Skin of body (tissue), 2 donors: ENCODE results near the gene SLC39A1. TPM values are rescaled to one million over a fixed set of nuclear protein-coding genes. Genes with fewer than 3 reads are reported as not detected.
"Not testable (repeated sequence)": the region's sequence is repeated elsewhere in the genome, so short reads cannot be mapped to it uniquely, and the experiment has no call there.

Experiments used
- DNase-seq: peaks from one replicate; lab custom pipeline; 2025; lab: John Stamatoyannopoulos, UW
- total RNA-seq: library from RNA; depleted of rRNA; stranded (reverse); fragments of >200 nt; gene quantifications from one replicate; pipeline ENCODE4 v1.2.3, GENCODE V29; 2014

The SLC39A1 gene
- total RNA-seq, 1 donor from 2014 or later: 38.8 TPM

DNA sequence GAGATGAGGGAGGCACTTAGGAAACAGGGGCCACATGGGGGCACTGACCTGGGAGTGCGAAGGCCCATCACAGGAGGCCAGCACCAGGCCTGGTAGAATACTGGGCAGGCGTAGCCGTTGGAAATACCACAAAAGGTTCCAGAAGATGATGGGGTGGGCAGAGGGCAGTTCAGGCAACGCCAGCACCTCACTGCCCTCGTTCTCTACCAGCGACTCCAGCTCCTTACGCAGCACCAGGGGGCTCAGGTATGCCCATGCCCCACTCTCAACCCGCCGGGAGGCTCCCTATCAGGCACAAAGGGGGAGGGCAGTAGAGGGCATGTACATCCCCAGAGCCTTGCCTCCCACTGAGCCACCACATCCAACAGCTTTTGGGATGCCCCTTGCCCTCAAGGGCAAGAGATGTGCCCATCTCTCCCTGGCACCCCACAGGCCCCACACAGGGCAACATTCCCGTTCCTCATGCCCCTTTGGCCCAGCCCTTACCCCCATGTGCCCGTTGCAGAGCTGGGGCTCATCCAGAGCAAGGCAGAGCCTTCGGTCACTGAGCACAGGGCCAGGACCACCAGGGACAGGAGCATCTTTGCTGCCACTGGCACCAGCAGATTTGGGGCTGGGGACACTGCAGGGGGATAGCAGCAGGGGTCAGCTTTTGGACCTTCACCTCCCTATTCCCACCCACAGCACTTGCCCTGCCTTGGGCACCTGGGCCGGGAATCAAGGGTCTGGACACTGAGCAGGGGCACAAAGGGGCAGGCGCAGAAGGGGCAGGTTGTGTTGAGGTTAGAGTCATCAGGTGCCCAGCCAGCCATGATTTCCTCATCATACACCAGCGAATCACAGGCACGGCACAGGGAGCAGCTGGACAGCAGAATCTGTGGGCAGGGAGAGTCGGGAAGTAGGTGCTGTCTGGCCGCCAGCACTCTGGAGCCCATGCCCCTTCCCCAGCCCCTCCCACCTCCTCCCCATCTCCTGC is 30.9 kb downstream of the SLC39A1 start:
- DNase-seq: no peak

DNA sequence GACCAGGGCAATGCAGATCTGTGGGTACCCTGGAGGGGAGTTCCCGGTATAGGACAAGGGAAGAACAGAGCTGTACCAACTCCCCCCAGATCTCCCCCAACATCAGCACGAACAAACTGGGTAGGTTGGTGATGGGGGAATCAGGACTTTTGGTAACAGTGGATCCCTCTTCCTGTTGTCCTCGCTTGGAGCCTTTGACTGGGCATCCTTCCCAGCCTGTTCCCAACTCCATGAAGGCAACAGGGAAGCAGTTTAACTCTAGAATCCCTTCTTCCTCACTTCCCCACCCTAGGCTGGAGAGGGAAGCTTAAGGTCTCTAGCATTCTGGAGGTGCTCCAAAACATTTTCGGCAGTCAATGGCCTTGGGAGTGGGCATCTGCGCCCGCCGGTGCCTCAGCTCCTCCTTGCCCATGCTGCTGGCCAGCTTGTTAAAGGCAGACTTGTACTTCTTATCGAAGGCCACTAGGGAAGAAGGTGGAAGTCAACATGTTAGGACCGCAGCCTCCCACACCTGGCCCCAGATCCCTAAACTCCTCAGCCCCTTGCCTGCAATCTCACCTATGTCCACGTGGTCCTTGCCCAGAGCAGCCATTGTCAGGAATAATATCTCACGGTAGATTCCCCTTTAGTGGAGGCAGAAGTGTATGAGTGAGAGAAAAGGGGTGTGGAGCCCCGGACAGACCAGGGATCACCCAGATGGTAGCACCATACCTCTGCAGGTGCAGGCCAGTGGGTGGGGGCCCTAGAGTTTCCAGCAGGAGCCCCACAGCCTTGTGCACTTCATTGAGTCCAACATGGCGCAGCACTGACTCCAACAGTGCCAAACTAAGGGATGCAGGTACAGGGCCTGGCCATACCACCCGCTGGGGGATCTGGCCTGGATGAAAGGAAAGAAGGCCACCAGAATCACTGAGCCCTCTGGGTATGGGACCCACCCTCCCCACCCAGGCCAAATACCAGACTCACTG is 33.1 kb downstream of the SLC39A1 start:
- no peak for DNase-seq

DNA sequence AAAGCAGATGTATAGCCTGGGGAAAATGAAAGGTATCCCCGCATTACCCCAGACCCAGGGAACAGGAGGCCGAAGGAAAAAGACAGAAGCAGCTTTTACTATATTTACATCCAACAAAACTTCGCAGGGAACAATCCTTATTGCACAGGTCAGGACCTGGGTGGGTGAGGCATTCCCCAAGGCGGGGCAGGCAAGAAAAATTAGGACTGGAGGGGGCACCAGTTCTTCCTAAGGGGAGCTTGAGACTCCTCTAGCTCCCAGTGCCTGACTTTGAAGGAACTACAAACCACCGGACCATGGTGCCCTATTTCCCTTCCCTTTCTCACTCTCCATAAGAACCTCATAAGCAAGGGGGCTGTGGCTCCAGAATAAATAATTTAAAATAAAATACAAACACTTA is 33.9 kb downstream of the SLC39A1 start:
- no peak for DNase-seq

DNA sequence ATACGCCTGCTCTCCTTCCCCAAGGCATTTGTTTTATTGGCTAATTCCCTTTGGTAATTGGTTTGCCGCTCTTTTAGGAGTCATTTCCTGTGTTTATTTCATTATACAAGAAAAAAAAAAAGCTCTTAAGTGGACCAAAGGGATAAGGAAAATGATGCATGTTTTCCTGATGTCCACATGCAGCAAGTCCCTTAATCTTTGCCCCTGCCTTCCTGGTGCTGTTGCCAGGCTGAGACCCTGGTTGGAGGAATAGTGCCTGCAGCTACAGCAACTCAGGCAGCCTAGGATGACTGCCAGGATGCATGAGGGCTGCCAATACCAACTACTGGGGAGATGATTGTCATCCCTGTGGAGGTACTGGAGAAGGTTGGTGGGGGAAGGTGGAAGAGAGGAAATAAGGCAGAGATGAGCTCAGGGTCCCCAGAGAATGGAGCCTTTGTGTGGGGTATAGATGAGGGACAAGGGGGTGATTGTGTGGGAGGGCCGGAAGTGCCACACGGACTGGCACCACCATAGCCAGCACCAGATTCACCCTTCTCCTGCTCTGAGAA is 34.5 kb downstream of the SLC39A1 start:
- no peak for DNase-seq

DNA sequence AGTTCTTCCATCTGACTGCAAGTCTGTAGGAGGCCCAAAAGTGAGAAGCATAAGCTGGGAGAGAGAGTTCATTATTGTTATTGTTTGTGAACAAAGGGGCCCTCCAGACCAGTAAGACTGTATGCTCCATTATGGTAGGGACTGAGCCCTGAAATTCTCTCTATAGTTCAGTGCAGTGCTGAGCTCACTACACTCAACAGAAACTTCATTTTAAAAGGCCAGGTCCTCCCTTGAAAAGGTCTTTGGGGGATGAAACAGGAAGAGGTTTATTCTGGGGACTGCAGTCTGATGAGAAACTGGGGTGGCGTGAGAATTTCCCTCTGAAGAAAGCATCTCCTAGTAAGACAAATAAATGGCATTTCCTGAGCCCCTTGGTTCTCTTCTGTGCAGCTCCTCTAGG is 35.1 kb downstream of the SLC39A1 start:
- DNase-seq: no peak

DNA sequence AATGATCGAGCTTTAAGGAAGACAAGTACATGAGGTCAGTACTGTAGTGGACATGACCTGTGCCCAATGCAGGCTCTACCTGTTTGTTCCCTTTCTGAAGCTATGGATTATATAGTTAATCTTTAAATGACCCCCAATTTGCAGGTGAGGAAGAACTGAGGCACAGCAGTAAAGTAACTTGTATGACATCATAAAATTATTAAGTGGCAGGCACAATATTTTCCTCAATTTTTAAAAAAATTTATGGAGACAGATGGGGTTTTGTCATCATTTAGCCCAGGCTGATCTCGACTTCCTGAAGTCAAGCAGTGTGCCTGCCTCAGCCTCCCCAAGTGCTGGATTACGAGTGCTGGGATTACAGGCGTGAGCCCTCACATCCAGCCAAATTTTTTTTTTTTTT is 36.9 kb downstream of the SLC39A1 start:
- no peak for DNase-seq

DNA sequence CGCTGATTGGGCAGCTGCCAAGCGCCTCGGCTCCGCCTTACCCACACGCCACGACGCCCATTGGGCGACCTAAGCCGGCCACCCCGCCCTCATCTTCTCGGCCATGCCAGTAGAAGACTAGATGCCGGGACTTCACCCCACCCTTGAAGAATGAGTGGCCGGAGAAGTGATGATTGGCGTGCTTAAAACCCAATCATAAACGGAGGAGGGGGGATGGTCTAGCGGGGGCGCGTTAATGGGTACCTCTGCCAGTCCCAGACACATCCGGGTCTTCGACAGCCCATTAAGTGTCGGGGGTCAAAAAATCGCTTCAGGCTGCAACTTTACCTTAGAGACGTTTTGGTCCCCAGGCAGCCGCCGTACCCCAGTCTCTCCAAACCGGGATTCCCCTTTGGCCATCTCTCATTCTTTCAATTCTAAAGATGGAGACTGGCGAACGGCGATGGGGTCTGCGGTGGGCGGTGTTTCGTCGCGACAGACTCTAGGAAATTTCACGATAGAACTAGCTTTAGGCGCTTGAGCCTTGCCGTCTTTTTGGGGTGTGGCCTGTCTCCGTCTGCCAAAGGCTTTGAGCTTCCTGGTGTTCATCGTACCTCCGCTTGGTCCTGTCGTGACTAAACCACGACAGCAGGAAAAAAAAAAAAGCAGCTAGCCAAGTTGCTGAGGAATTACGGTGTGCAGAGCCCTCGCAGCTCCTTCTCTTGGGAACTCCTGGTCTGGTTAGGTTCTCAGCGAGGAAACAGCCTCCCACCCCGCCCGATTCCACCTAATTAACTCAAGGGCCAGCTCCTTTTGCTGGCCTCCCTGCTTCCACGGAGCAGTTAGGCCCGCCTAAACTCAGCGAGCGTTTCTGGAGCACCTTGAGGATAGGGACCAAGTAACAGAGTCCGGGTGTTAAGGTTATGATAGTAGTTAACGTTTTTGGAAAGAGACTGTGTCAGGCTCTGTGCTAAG is 40.1 kb downstream of the SLC39A1 start, which contains the start of gene GATAD2B:
Gene GATAD2B (minus strand): TSS at position 1 of the 954 bp plus-strand sequence. CDS start 94,625 bp downstream, outside the sequence.
- DNase-seq: peak; percentile 100

DNA sequence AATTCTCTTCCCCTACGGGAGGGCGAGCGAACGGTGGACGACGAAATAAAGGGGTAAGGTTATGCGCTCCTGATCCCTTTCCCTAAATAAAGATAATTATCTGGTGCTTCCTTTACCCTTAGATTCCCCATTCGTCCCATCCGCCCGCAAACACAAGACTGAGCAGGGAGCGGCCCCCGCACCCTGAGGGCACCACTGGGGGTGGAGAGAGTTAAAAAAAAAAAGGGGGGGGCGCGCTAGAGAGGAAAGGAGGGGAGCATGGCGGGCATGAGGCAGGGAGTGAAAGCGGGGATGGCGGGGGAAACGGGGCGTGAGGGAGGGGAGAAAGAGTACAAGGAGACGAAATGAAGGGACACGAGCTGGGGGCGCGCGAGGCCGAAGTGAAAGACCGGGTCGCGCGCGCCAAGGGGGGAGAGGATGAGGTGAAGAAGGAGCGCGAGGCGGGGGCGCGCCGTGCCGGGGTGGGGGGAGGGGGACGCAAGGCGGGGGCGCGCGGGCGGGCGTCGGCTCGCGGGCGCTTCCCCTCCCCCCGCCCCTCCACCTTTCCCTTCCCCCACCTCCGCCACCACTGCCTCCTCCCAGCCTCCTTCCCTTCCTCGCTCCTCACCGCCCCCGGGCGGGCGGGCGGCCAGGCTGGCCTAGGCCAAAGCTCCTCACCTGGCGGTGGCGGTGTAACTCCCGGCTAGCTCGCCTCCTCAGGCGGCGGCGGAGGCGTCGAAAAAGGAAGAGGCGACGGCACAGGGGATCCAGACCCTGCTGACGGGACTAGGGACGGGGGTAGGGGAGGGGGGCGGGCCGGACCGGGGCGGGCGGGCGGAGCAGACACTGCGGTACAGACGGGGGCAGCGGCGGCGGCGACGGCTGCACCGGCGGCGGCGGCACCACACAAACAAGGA is 41.0 kb downstream of the SLC39A1 start:
- no peak for DNase-seq

DNA sequence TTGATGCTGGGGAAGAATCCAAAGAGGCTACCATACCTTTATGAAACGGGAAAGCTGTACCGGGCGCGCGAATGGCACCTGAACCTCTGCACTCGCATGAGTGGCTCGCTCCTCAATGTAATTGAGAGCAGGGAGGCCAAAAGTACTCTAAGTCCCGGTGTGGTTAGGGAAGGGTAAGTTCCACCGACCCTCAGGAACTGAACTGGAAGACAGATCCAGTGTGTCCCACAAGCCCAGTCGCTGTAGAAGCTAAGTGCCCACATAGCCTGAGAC is 41.6 kb downstream of the SLC39A1 start:
- DNase-seq: no peak

DNA sequence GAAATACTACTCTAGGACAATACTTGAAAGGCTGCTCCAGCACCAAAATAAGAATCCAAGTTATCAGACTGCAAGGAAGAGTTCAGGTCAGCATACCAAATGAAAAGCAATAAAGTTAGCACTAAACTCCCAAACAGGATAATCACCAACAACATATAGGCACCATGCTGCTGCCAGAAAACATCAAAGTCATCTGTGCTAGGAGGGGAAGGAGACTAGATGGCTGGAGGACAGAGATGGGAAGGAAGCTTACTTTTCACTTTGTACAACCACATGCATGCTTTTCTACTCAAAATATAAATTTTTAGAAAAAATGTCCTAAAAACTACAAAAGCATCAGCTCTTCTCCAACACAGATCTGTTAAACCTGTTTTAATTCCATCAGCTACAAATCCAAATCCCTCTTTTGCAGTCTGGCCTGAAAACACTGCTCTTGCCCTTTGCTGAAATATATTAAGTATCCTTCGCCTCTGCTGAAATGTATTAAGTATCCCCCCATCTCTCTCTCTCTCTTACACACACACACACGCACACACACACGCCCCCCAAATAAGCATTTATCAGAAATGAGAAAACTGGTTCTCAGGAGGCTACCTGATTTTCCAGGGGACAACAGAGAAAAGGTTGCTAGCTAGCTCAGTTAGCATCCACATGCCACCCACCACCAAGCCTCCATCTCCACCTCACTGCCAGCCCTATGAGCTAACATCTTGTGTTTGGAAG is 42.1 kb downstream of the SLC39A1 start:
- no peak for DNase-seq

DNA sequence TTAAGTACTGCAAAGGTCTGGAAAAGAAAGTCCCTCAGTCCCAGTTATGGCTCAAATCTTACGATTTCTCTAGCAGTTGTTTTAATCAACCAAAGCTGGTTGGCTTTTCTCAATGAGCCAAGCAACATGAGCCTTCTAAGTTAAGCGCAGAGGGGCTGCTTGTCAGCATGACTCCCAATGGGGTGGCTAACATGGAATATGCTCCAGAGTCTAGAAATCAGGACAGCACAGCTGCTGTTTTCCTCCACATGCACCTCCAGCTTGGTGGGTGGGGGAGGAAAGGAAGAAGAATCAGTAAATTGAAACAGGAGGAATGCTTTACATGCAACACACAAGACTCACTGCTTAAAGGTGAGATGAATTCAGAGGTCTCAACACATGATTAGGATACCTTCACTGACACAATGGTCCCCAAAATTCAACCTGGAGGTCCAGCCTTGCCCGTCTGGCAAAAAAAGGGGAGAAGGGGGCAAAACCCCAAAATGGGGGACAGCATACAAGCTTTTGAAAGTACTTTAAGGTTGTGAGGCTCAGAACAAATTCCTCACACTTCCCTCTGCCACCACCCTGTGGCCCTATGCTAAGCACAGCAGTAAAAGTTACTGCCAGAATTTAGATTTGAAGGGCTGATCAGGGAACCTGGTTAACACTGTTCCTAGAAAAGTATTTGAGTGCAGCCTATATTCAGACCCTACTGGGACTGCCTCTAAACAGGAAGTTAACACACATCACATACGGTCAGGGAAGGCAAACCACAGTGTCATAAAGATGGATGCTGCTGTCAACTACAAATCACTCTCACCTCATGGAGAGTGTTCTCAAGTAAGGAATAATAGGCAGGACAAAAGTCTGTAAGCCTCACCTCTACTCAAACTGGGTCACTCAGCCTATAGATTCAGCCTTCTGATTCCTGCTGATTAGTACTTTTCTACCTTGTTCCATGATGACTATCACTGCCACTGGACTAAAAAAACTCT is 43.2 kb downstream of the SLC39A1 start:
- DNase-seq: no peak

DNA sequence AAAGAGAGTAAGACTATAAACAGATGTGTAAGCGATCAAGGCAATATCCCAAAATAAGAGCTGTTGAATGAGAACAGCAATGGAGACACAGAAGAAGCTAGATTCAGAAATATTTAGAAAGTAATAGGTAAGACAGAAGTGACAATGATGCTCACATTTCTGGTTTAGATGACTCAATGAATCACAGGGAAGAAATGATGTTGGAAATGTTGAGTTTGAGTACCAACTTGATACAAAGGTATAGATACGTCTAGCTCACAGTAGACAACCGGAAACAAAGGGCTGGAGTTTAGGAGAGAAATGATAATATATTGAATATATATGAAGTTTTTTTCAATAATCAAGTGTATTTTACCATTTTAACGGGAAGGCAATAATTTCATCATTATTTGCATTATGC is 47.0 kb downstream of the SLC39A1 start:
- DNase-seq: no peak

DNA sequence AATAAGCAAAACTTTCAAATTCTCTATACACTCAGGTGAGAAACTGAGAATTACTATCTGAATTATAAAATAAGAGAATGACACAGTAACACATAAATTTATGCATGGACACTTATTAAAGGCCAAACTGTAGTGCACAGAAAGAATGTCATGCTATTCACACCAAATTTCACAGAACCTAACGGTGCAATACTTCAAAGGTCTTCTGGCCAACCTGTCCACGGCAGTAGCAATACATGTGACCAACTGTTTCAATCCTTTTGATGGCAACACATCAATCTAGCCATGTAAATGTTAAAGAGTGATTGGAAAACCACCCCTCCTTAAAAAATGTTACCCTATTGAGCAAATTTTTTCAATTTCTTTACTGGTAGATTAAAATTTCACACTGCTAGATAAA is 51.0 kb downstream of the SLC39A1 start:
- no peak for DNase-seq

DNA sequence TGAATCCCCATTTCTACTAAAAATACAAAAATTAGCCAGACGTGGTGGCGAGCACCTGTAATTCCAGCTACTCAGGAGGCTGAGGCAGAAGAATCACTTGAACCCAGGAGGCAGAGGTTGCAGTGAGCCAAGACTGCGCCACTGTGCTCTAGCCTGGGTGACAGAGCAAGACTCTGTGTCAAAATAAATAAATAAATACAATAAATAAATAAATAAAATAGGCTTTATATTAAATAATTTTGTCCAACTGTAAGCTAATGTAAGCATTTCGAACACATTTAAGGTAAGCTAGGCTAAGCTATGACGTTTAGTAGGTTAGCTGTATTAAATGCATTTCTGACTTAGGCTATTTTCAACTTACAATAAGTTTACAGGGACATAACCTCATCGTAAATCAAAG is 52.8 kb downstream of the SLC39A1 start:
- DNase-seq: not testable (repeated sequence)
